HG03103 (cell line): ENCODE data around the gene LEPROT.
A peak's percentile ranks its signal among the peaks of the same experiment; 100 is the strongest.
"Not testable (repeated sequence)": the region's sequence is repeated elsewhere in the genome, so short reads cannot be mapped to it uniquely, and the experiment has no call there.

Experiments used
- ATAC-seq: cut with Tn5 transposase; IDR thresholded peaks from one replicate; pipeline ENCODE4 v1.9.1; 2021; ENCODE audit warnings: low read depth; ENCODE audit not compliant: unreplicated experiment

LEPROT gene, protein sequence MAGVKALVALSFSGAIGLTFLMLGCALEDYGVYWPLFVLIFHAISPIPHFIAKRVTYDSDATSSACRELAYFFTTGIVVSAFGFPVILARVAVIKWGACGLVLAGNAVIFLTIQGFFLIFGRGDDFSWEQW

DNA sequence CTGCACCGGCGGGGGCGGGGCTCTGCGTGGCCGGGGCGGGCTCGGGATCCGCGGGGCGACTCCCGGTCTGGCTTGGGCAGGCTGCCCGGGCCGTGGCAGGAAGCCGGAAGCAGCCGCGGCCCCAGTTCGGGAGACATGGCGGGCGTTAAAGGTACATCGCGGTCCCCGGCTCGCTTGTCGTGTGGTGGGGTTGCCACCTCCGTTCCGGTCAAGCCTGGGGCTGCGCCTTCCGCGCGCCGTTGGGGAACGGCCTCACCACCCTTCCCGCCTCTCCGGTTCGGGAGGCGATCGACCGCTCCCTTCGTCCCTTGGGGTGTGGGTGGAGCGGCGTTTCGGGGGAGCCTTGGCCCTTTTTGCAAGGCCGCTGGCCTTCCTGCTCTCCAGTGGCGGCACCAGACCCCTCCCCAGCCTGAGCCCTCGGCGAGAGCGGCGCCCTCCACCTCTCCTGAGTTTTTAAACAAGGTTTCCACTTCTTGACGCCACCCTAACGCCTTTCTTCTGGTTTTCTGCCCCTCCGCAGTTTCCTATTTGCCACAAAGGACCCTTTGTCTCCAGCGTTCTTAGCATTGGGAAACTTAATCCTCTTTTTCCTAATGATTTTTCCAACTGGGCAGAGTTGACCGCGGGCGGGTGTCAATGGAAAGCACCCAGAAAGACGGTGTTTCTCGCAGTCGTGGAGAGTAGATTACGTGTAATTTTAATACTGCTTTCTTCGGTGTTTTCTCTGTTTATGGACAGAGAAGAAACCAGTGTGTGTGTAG lies at the start of gene LEPROT, which contains the start of gene LEPR:
Gene LEPROT, plus strand, starts transcription at position 79 of the 761 bp plus-strand sequence. Its CDS starts 57 bp downstream, at position 136.
Gene LEPR, plus strand, starts transcription at position 79 of the 761 bp plus-strand sequence. CDS start 144,898 bp downstream, outside the sequence.
- peak; percentile 1 for ATAC-seq

DNA sequence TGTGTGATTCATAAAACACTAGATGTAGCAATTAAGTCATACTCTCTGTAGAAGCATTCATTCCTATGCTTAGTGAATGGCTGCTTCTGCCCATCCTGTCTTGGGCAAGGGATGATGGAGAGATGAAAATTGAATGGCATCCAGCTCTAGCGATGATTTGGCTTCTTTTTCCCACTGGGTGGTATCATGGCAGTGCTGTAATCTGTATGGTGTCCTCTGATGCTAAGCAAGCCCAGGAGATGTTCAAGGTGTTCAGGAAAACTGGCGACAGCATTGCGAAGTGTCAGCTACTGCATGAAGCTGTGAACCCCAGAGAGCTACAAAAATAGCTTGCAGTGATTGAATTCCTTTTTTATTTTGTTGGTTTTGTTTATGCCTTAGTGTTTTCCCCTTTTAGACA lies 48.9 kb upstream of the LEPROT start:
- no peak for ATAC-seq

DNA sequence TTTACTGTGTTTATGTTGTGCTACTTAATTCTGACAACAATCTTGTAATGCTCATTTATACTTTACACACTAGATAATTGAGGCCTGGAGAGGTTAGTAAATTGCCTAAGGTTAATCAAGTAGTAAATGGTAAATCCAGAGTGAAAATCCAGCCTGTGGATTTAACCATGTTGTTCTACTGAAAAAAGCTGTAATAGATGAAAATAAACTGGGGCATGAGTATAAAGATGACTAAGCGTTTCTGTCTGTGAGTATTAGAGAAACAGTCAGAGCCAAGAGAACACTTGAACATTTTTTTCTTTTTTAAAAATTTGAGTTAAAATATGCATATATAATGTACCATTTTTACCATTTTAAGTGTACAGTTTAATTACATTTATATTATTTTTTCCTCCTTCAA lies 47.9 kb upstream of the LEPROT start:
- no peak for ATAC-seq

DNA sequence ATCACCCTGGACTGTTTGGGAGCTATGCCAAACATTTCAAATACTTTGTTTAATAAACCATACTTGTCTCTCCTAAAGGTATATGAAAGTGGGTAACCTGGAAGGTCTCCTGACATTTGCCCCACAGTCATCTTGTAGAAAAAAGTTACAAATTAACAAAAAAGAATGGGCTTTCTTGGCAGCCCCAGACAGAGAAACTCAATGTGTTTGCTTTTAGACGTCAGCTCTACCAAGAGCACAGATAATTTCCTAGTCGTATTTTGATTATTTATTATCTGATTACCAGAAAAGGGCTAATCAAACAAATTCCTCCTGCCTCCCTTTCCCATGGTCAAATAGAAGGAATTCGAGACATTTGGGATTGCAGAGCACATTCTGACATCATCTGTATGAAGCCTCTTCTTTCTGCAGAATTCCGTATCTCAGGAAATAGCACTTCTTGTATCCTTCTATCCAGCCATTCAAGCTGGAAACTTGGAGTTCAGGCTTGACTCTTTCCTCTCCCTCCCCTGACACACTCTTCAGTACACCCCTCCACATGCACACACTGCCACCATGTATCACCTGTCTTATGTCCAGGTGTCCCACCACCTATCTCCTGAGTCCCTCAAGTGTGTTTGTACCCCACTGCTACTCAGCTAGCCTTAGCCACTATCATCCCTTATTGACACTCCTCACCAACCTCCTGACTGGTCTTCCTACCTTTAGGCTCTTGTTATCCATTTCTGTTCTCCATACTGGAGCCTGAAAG lies 42.8 kb upstream of the LEPROT start:
- ATAC-seq = no peak

DNA sequence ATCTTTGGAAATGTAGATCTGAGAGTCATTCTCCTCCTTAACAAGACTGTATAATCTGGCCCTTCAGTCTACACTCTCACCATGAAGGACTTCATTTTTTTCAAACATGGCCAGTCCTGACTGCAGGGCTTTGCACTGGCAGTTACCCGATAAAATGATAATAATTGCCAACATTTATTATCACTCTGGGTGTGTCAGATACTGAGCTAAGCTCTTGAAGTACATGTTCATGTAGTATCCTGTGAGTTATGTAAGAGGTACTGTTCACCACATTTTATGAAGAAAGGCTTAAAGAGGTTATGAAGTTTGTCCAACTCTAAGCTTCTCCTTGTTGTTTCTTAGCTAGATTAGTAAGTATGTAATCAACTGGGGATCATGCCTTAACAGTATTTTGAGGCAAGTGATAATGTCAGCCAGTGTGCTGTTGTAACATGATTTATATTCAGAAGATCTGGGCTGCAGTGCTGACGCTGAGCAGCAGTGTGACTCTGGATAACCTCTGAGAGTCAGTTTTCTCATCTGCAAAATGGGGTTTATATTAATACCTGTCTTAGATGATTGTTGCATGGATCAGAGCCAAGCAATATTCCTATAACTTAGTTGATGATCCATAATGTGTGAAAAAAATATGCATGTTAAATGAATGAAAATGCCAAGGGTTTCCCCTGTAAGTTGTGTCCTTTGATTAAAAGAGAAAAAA lies 42.1 kb upstream of the LEPROT start:
- no peak for ATAC-seq

DNA sequence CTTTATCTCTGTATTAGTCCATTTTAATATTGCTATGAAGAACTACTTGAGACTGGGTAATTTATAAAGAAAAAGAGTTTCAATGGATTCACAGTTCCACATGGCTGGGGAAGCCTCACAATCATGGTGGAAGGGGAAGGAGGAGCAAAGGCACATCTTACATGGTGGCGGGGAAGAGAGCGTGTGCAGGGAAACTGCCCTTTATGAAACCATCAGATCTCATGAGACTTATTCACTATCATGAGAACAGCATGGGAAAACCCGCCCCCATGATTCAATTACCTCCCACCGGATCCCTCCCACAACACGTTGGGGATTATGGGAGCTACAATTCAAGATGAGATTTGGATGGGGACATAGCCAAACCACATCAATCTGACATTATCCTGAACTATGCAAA lies 36.0 kb upstream of the LEPROT start:
- ATAC-seq = not testable (repeated sequence)

DNA sequence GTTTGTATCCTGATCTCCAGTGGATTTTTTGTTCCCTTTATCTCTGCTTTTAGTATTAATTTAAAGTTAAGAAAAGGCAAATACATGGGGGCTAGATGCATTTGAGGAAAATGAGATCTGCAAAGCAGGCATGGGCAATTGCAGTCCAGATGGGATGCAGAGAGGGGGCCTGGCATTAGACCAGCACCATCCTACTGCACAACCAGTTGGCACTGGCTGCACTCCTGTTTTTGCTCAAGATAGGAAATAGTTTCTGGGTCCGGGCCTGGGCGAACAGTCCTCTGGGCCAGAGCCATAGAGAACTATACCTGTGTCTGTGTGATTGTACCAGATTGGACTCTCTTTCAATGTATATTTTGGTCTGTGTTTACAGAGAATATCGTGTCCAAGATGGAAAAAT lies 34.0 kb upstream of the LEPROT start:
- no peak for ATAC-seq

DNA sequence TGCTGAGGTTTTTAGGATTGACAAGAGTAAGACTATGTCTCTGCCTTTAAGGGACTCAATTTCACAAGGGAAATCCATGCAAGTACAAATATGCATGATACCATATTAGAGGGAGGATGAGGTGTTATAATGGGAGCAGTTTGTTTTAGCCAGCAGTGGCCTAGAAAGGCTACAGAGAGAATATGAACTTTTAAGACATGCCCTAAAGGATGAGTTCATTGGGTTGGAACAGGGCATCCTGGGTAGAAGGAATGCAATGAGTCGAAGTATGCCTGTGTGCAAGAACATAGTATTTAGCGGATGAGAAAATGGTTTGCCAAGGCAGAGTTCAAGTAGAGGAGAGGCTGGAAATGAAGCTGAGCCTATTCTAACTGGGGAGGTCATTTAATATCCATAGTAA lies 32.6 kb upstream of the LEPROT start:
- ATAC-seq = no peak

DNA sequence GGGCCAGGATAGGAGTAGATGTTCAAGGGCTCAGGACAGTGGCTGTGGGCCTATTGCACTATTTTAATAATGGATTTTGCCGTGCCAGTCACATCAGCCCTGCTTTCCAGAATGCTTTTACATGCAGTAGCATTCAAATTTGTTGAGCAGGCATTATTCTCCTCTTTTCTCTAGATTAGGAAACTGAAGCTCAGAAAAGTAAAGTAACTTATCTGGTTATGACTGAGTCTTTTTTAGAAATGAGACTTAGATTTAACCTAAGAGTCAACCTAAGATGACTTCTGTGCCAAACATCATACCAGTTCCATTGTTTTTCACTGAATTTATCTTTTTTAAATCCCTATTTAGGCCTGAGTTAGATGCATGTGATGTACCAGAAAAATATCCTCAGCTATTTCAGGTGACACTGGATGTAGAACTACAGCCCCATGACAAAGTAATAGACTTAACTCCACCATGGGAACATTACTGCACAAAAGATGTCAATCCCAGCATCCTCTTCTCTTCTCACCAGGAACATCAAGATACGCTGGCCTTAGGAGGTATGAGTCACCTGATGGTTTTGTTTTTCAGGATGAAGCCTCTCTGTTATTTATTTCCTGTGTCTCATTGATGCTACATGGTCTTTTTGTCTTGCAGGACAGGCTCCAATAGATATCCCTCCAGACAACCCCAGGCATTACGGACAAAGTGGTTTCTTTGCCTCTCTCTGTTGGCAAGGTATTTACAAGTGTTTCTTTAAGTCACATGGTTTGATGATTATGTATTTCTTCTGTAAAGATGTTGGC lies 31.4 kb upstream of the LEPROT start:
- no peak for ATAC-seq

DNA sequence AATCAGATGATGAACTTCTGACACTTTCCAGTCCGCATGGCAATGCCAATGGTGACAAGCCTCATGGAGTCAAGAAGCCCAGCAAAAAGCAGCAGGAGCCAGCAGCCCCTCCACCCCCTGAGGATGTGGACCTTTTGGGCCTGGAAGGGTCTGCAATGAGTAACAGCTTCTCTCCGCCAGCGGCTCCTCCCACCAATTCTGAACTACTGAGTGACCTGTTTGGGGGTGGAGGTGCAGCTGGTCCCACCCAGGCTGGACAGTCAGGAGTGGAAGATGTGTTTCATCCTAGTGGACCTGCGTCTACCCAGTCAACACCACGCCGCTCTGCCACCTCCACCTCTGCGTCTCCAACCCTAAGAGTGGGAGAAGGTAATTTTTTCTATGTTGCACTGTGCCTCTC lies 28.0 kb upstream of the LEPROT start:
- no peak for ATAC-seq

DNA sequence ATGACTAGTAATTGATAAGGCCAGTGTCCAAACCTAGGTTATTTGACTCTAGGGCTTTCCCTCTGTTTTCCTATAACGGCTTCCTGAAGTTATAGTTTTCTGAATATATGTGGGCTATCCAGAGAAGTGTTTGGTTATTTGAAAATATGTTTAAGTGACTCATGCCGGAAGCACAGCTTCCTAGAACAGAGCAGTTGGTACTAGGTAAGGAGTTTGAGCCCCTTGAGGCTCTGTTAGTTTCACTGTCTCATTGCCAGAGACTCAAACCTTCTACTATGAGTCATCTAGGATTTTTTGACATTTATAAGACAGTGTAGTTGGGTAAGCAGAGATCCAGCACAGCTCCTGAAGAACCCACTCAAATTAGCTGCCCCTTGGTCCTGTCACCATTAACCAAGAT lies 27.1 kb upstream of the LEPROT start:
- ATAC-seq = peak; percentile 94

DNA sequence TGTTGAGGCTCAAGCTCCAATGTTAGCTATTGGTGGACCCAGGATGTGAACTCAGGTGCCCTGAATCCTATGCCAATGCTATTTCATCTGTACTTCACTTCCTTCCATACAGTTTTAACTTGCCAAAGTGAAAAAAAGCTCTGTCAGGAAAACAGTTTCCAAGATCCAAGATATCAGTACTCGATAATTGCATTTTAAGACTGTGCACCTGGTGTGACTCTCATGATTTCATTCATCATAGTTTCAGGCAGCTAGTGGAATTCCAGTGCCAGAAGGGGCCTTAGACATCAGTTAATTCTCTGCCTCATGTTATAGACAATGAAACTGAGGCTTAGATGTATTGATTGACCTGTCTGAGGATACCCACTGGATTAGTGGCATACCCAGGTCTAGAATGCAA lies 26.5 kb upstream of the LEPROT start:
- peak; percentile 18 for ATAC-seq

DNA sequence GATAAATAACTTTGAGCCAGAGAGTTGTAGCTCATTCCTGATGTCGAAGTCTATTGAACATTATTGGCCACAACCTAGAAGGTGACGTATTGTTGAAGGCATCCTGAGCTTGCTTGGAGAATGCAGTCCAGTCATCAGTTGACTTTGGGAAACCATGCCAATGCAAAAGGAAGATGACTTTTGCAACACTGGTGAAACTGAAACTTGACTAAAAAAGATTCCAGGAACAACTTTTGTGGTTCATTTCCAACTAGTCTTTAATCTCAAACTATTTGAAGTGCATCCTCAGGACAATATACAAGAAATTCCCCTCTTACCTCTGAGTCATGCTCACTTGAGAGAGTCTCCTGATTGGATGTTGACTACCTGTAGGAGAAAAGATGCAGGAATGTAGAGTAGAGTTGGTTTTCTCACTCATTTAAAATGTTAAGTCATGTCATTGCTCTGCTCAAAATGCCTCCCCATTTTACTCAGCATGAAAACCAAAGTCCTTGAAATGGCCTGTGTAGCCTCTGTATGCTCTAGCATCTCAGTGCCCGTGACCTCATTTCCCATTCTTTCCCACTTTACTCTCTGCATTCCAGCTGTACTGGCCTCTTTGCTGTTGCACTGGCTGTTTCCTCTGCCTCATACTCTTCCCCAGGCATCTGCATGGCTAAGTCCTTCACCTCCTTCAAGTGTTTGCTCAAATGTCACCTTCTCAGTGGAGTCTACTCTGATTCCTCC lies 24.4 kb upstream of the LEPROT start:
- ATAC-seq = no peak

DNA sequence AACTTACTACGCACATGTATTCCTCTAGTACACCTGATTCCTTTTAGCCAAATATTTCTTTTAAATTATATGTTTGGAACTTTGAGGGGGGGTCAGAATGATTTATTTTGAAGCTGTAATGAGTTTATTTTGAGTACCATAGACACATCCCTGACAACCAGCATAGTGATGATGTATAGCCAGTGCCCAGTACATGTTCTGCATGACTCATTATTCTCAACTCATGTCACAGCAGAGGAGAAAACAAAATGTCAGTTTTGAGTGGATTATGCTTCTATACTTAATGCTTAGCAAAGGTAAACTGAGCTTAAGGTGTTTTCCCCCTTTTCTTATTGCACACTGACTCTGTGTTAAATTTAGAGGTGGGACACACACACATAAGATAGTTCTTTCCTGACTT lies 22.4 kb upstream of the LEPROT start:
- ATAC-seq = no peak

DNA sequence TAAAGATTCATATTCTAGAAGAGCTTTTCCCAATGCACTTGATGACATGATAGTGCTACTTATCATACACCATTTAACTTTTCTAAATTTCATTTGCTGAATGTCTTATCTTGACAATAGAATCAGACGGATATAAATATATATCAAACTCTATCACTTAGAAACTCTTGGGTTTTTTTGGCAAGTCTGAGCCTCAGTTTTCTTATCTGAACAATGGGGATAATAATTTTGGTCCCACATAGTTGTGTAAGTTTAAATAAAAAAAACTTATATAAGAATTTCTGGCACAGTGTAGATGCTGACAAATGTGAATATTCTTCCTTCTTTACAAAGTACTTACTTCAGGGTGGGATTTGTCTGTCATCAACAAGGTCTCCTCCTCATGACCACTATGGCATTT lies 21.5 kb upstream of the LEPROT start:
- no peak for ATAC-seq

DNA sequence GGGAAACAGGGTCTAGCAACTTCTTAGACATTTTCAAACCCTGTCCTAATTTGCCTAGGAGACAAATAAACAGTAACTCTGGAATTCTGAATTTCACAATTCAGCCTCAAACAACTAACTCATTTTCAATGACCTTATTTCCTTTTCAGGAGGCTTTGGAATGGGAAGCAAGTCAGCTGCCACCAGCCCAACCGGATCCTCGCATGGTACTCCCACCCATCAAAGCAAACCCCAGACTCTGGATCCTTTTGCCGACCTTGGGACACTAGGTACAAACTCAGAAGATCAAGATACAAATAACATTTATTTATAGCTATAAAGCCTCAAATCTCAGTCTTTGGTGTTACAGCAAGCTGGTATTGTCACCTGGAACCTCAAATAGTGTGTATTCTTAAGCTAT lies 18.9 kb upstream of the LEPROT start:
- ATAC-seq = no peak

DNA sequence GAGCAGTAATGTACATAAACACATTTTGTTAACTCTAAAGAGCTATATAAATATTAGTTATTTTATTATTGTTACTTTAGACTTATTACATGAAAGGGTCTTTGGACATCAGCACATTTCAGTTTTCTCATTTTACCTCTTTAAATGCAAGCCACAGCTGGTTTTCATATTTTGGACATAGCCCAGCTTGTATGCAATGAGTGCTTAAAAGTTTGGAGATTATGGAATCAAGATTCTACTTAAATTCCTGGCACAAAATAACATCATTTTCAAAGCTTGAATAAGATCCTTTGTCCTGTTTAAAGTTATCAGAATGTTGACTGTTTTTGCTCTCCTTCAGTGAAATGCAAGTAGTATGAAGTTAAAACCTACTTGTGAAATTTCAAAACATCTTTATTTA lies 15.5 kb upstream of the LEPROT start:
- no peak for ATAC-seq

DNA sequence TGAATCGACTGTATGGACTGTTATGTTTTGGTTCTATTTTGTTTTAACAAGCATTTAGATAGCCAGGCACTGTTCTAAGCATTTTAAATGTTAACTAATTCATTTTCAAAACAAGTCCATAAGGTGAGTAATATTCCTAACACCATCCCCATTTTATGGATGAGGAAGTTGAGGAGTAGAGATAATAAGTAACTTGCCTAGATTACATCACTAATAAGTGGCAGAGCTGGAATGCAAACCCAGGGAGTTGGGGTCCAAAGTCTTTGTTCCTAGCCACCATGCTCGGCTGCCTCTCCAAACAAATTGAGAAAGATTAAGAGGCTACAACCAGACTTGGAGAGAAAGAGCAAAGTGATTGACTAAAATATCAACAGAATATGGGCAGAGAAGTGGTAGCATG lies 12.6 kb upstream of the LEPROT start:
- no peak for ATAC-seq

DNA sequence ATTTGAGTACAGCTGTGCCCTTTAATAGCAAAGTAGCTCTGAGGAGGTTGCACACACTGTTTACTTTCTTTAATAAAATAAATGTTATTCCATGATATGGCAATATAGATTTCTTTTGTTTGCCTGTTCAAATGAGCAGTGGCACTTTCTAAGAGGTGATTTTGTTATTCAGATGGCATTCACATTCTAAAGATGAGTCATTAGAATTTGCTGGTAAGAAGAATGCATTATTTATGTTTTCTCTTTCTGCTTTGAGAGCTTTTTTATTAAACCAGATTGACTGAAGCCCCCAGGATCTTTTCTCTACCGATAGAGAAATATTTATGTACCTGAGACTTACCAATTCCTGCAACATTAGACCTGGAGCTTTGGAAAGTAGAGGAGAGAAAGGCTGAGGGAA lies 11.2 kb upstream of the LEPROT start:
- ATAC-seq = no peak
